ENCODE data around the gene GSTT4. TPM values are rescaled to one million over a fixed set of nuclear protein-coding genes. Genes with fewer than 3 reads are reported as not detected.

The GSTT4 gene
- total and polyA plus RNA-seq, 4 donors: not detected

Other genes starting within 250 kb of the GSTT4 start
- gene C22orf15, start 242.5 kb downstream of the GSTT4 start, total RNA-seq: under 1 TPM in 1 of 2 donors, not detected in 1; 0.69 TPM
- under 1 TPM in 1 of 2 donors, not detected in 1; 0.23 TPM for gene C22orf15, start 242.5 kb downstream of the GSTT4 start, polyA plus RNA-seq
- gene CHCHD10, start 237.5 kb downstream of the GSTT4 start, total RNA-seq: 10 to 100 TPM; 30.9 to 41.9 TPM
- 10 to 100 TPM; 58.5 to 68.4 TPM for gene CHCHD10, start 237.5 kb downstream of the GSTT4 start, polyA plus RNA-seq
- 1 to 10 TPM; 1.3 to 3.0 TPM for gene MMP11, start 232.6 kb downstream of the GSTT4 start, total RNA-seq
- 1 to 10 TPM; 3.5 to 5.1 TPM for gene MMP11, start 232.6 kb downstream of the GSTT4 start, polyA plus RNA-seq
- 10 to 100 TPM; 48.3 to 53.5 TPM for gene SMARCB1, start 218.5 kb downstream of the GSTT4 start, total RNA-seq
- 10 to 100 TPM; 24.2 to 31.7 TPM for gene SMARCB1, start 218.5 kb downstream of the GSTT4 start, polyA plus RNA-seq
- 1 to 10 TPM; 1.9 to 3.9 TPM for gene DERL3, start 166.4 kb downstream of the GSTT4 start, total RNA-seq
- gene DERL3, start 166.4 kb downstream of the GSTT4 start, polyA plus RNA-seq: 1 to 10 TPM; 1.4 to 6.1 TPM
- gene SLC2A11, start 147.6 kb downstream of the GSTT4 start, total RNA-seq: 10 to 100 TPM in 1 of 2 donors, 1 to 10 TPM in 1; 4.8 to 14.4 TPM
- 10 to 100 TPM; 16.7 TPM for gene SLC2A11, start 147.6 kb downstream of the GSTT4 start, polyA plus RNA-seq
- 100 to 1,000 TPM; 278 to 316 TPM for gene MIF, start 111.1 kb downstream of the GSTT4 start, total RNA-seq
- gene MIF, start 111.1 kb downstream of the GSTT4 start, polyA plus RNA-seq: 100 to 1,000 TPM; 362 to 373 TPM
- 10 to 100 TPM in 1 of 2 donors, 1 to 10 TPM in 1; 7.7 to 23.9 TPM for gene GSTT2B, start 44.3 kb downstream of the GSTT4 start, total RNA-seq
- 10 to 100 TPM in 1 of 2 donors, 1 to 10 TPM in 1; 8.0 to 23.2 TPM for gene GSTT2B, start 44.3 kb downstream of the GSTT4 start, polyA plus RNA-seq
- gene DDTL, start 38.6 kb downstream of the GSTT4 start, total RNA-seq: 1 to 10 TPM; 1.0 to 3.6 TPM
- gene DDTL, start 38.6 kb downstream of the GSTT4 start, polyA plus RNA-seq: 1 to 10 TPM in 1 of 2 donors, under 1 TPM in 1; 0.31 to 1.0 TPM
- 10 to 100 TPM; 49.3 to 51.6 TPM for gene DDT, start 31.0 kb downstream of the GSTT4 start, total RNA-seq
- 100 to 1,000 TPM; 108 to 145 TPM for gene DDT, start 31.0 kb downstream of the GSTT4 start, polyA plus RNA-seq
- gene GSTT2, start 25.3 kb downstream of the GSTT4 start, total RNA-seq: under 1 TPM in 1 of 2 donors, not detected in 1; 0.94 TPM
- gene GSTT2, start 25.3 kb downstream of the GSTT4 start, polyA plus RNA-seq: not detected
- gene CABIN1, start 5.9 kb upstream of the GSTT4 start, total RNA-seq: 10 to 100 TPM; 48.8 to 84.6 TPM
- 100 to 1,000 TPM in 1 of 2 donors, 1 to 10 TPM in 1; 9.4 to 113 TPM for gene CABIN1, start 5.9 kb upstream of the GSTT4 start, polyA plus RNA-seq
- 10 to 100 TPM; 11.2 to 15.0 TPM for gene SUSD2, start 176.0 kb upstream of the GSTT4 start, total RNA-seq
- 10 to 100 TPM in 1 of 2 donors, 1 to 10 TPM in 1; 7.1 to 79.5 TPM for gene SUSD2, start 176.0 kb upstream of the GSTT4 start, polyA plus RNA-seq
- gene GGT5, start 239.6 kb upstream of the GSTT4 start, total RNA-seq: 10 to 100 TPM; 50.8 to 61.6 TPM
- gene GGT5, start 239.6 kb upstream of the GSTT4 start, polyA plus RNA-seq: 100 to 1,000 TPM in 1 of 2 donors, 10 to 100 TPM in 1; 52.3 to 434 TPM